Activated CD8-positive, alpha-beta memory T cell treated with anti-CD3 and anti-CD28 coated beads, Interleukin-2, amount 50 U/mL, for 24 hours (primary cell): ENCODE measurements around the gene C1QTNF6.
A peak's percentile ranks its signal among the peaks of the same experiment; 100 is the strongest.
"Not testable (repeated sequence)": the region's sequence is repeated elsewhere in the genome, so short reads cannot be mapped to it uniquely, and the experiment has no call there.

Source experiments
- DNase-seq: peaks from one replicate; pipeline ENCODE4 v3.0.0-alpha.2; 2020; ENCODE audit errors: extremely low read depth

Gene C1QTNF6

GRCh38 chr22:37187891-37188761 is at the start of gene C1QTNF6:
C1QTNF6 (minus strand) TSS chr22:37188247; CDS start chr22:37188213, 34 bp downstream.
- no peak for DNase-seq

GRCh38 chr22:37235897-37236607 is 48.0 kb upstream of the C1QTNF6 start:
- DNase-seq = no peak

GRCh38 chr22:37234736-37235711 is 47.0 kb upstream of the C1QTNF6 start:
- DNase-seq = no peak

GRCh38 chr22:37233751-37234631 is 45.9 kb upstream of the C1QTNF6 start:
- DNase-seq = no peak

- not testable (repeated sequence) for DNase-seq
These were observed 45.3 kb upstream of the C1QTNF6 start for GRCh38 chr22:37233371-37233750.

- DNase-seq = no peak
These were observed 44.3 kb upstream of the C1QTNF6 start for GRCh38 chr22:37232140-37232998.

GRCh38 chr22:37231406-37232139 is 43.5 kb upstream of the C1QTNF6 start:
- no peak for DNase-seq

GRCh38 chr22:37230673-37231405 is 42.8 kb upstream of the C1QTNF6 start:
- no peak for DNase-seq

GRCh38 chr22:37229805-37230672 is 42.0 kb upstream of the C1QTNF6 start:
- DNase-seq = peak; percentile 85

GRCh38 chr22:37229012-37229804 is 41.2 kb upstream of the C1QTNF6 start:
- DNase-seq = no peak

GRCh38 chr22:37228106-37229011 is 40.3 kb upstream of the C1QTNF6 start:
- DNase-seq = no peak

- no peak for DNase-seq
These were observed 38.5 kb upstream of the C1QTNF6 start for GRCh38 chr22:37226514-37226913.

GRCh38 chr22:37226087-37226486 is 38.0 kb upstream of the C1QTNF6 start:
- DNase-seq = no peak

- DNase-seq = no peak
These were observed 37.4 kb upstream of the C1QTNF6 start for GRCh38 chr22:37225481-37225880.

GRCh38 chr22:37224757-37225420 is 36.8 kb upstream of the C1QTNF6 start:
- no peak for DNase-seq
